ENCODE results near the gene RGMA.

The RGMA gene

DNA sequence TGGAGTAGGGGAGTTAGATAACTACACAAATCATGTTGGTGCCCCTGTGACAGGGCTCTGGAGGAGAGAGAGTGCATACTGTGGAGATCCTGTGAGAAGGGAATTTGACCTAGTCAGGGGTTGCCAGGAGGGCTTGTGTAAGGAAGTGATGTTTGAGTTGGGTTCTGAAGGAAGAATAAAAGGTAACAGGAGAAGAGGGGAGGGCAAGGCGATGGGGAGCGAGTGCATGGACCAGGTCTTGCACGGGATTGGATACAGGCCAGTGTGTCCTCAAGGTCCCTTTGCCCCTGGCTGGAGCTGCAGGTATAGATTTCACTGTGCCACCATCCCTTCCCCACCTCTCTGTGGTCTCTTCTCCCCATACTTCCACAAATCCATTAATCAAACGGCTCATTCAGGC lies 83.9 kb downstream of the RGMA start:
- no peak for FAIRE-seq

- no peak for FAIRE-seq
Observed at GRCh38 chr15:93001881-93002280, 87.1 kb downstream of the RGMA start.

DNA sequence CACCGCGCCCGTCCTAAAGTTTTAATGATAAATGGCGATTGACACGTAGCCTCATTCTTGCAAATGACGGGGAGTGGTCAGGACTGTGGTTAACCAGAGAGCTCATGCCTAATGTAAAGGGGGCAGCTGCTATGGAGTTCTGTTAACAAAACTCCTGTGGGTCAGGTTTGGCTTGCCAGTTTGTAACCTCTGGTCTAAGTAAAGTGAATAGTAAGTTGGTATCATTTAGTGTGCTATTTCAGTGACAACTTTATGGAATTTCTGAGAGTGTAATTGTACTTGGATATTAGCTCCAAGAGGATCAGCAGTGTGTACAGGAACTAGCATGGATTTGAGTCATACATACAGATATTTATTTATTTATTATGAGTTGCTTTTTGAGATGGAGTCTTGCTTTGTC lies 87.9 kb downstream of the RGMA start:
- FAIRE-seq: no peak

DNA sequence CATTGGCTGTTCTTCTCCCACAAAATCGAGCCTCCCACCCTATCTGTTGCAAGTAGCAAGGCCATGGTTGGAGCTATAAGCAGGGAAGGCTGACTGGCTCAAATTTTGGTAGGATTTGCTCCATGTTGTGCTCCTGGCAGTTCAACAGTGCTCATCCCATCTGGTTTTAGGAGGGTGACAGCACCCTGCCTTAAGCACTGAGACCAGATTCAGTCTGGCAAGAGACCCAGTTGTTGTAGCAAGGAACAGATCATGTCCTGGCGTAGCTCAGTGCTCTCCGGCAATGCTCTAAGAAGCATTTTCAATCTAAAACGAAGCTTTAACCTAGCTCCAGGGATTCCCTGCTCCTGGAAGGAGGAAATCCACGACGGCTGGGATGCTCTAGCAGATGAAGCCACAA lies 91.2 kb downstream of the RGMA start:
- no peak for FAIRE-seq

GRCh38 chr15:92992720-92993119 lies 96.3 kb downstream of the RGMA start:
- no peak for FAIRE-seq

DNA sequence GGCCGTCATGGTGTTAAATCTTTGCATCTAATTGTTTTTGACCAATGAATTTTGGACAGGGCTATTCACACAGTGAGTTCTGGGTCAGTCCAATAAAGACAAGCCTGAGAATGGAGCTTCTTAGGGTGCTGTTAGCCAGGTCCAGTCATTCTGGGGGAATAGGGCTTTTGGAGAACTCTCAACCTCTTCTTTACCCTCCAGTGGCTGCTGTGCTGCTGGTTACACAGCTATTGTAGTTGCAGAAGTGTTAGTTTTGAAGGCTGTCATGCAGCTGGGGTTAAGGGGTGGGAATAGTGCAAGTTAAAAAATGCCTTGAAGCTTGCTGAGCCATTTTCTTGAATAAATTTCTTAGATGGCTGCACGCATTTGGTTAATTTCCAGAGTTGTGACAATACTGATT lies 99.0 kb downstream of the RGMA start:
- no peak for FAIRE-seq

DNA sequence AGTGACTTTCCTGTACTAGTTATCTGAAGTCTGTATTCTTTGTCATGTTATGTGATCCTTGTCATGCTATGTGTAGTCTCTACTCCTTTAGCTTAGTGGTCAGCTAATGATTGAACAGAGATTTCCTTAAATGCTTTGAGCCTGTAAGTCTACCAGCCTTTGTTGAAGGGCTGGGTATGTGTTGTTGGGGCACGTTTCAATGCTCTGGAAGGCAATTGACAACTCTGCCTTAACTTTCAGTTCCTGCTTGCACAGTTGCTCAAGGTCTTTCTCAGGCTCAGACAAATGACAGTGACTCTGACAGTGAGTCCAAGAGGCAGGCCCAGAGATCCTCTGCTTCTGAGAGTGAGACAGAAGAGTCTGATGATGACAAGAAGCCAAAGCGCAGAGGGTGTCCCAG lies 99.5 kb downstream of the RGMA start:
- no peak for FAIRE-seq
